ENCODE results near the gene CCDC150. TPM values are rescaled to one million over a fixed set of nuclear protein-coding genes. Genes with fewer than 3 reads are reported as not detected.

The CCDC150 gene
- total RNA-seq, 1 experiment from 2014 or later: 29.2 TPM

- CTCF ChIA-PET: no interaction called here
- intact Hi-C loops (cut with micrococcal nuclease): no loop called here
- no peaks in the 10 kb centered on the region for H3K27me3 ChIP-seq (ENCODE audit: insufficient read depth, low read length)
- TF ChIP-seq SRF (IDR thresholded peaks at IDR 0.05; ENCODE audit: low read depth) (no peak), ELF1 (IDR thresholded peaks at IDR 0.05; ENCODE audit: borderline replicate concordance, low read depth) (no peak), ZBTB33 (IDR thresholded peaks at IDR 0.05; ENCODE audit: extremely low read depth, insufficient replicate concordance, low read length) (no peak), MAX (IDR thresholded peaks at IDR 0.05) (no peak), ZNF274 (IDR thresholded peaks at IDR 0.05; ENCODE audit: low read depth, low read length) (no peak), SP1 (IDR thresholded peaks at IDR 0.05; ENCODE audit: low read depth) (no peak), EGR1 (IDR thresholded peaks at IDR 0.05; ENCODE audit: low read depth) (no peak), ATF3 (IDR thresholded peaks at IDR 0.05) (no peak), EZH2 (IDR thresholded peaks at IDR 0.05) (no peak), REST (IDR thresholded peaks at IDR 0.05; ENCODE audit: low read depth) (no peak), JUND (IDR thresholded peaks at IDR 0.05) (no peak), EZH2phosphoT487 (IDR thresholded peaks at IDR 0.05; ENCODE audit: borderline replicate concordance) (no peak), CTCF (IDR thresholded peaks at IDR 0.05 in 2 of 3, conservative IDR thresholded peaks at IDR 0.05 in 1 of 3; ENCODE audit: borderline replicate concordance in 1 of 3, insufficient read depth in 1 of 3, low read depth in 2 of 3, low read length in 2 of 3) (no peak), CBX3 (IDR thresholded peaks at IDR 0.05; ENCODE audit: low read depth) (no peak), RAD21 (IDR thresholded peaks at IDR 0.05; ENCODE audit: low read depth) (no peak), POLR2AphosphoS5 (IDR thresholded peaks at IDR 0.05; ENCODE audit: low read depth, low read length) (no peak), FOSL1 (IDR thresholded peaks at IDR 0.05; ENCODE audit: low read depth) (no peak)
- no peak overlapping the region for H3K27ac ChIP-seq (ENCODE audit: low read depth, low read length)
- H3K4me2 ChIP-seq (ENCODE audit: low read length): no peak overlapping the region
- no peaks in the 10 kb centered on the region for H3K9me2 ChIP-seq (ENCODE audit: insufficient read depth)
- no peaks in the 10 kb centered on the region for H4K20me1 ChIP-seq (ENCODE audit: insufficient read depth)
- ATAC-seq (no peak), DNase-seq (ENCODE audit: low read depth, low spot score) (no peak)
- POLR2A ChIA-PET: no interaction called here
- H3K4me3 ChIP-seq (replicated peaks in 1 of 2; ENCODE audit: low read depth in 1 of 2, low read length in 2 of 2): no peak overlapping the region
- H3K9me3 ChIP-seq (ENCODE audit: control insufficient read depth in 1 of 2, insufficient read depth in 1 of 2, low read depth in 1 of 2, low read length in 2 of 2): peaks cover 0 to 5% of the 10 kb centered on the region in 2 experiments; a peak in 2 of 4 replicates
- no peaks in the 10 kb centered on the region for H3K36me3 ChIP-seq (ENCODE audit: control insufficient read depth in 1 of 2, insufficient read depth in 2 of 2, low read length in 2 of 2)
- no peak overlapping the region for H3K9ac ChIP-seq (ENCODE audit: low read length)
- BruUV-seq (replicated peaks): no TSS peak
- RAD21 ChIA-PET (ENCODE audit: low non-redundant PET in 1 of 2, low total read pairs in 2 of 2, uncharacterized antibody in 2 of 2, unreplicated experiment in 2 of 2): no interaction called here
- peaks cover 24% of the 10 kb centered on the region for H3K79me2 ChIP-seq (ENCODE audit: insufficient read depth, low read length)
- H2AFZ ChIP-seq (ENCODE audit: low read depth, low read length, poor library complexity, severe bottlenecking): no peak overlapping the region
- H3K4me1 ChIP-seq (ENCODE audit: control insufficient read depth in 1 of 2, insufficient read depth in 2 of 2, low read length in 2 of 2): no peaks in the 10 kb centered on the region
Observed at GRCh38 chr2:196657333-196657732, 17.8 kb downstream of the CCDC150 start.
